Measurements from ENCODE around the gene SCARF2. TPM values are rescaled to one million over a fixed set of nuclear protein-coding genes. Genes with fewer than 3 reads are reported as not detected.

Gene SCARF2
- total and polyA plus RNA-seq, 2 donors (not counting 1 experiment from before 2014, with no cell fraction given): 0.86 to 1.3 TPM

DNA sequence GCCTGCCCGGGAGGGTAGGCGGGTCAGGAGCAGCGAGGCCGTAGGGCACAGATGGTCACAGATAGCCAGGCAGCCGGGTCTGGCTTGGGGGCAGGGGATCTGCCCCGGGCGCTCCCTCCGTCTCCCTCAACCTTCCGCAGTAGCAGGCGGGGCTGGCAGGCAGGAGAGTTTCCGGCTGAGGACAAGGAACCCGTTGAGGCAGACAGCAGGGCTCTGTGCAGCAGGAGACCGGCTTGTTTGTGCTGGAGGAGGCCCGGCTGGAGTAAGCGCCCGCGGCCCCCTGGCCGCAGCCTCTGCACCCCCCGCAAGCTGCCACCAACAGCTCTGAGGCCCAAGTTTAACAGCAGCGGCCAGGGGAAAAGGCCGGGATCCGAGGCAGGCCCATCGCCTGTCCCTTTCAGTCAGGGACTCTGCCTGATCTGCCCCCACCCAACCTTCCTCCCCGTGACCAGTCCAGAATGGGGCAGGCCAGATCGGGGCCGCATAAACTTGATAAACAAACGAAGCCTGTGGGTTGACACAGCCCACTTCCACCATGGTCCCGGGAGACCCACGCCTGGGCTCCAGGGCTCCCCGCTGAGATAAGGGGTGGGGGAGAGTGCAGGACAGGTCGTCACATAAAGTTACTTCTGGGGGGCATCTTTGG lies 13.6 kb downstream of the SCARF2 start:
- POLR2A ChIA-PET: no interaction called here

More for the DNA sequence above, 13.6 kb downstream of the SCARF2 start:
- TF ChIP-seq, protein P1, sequence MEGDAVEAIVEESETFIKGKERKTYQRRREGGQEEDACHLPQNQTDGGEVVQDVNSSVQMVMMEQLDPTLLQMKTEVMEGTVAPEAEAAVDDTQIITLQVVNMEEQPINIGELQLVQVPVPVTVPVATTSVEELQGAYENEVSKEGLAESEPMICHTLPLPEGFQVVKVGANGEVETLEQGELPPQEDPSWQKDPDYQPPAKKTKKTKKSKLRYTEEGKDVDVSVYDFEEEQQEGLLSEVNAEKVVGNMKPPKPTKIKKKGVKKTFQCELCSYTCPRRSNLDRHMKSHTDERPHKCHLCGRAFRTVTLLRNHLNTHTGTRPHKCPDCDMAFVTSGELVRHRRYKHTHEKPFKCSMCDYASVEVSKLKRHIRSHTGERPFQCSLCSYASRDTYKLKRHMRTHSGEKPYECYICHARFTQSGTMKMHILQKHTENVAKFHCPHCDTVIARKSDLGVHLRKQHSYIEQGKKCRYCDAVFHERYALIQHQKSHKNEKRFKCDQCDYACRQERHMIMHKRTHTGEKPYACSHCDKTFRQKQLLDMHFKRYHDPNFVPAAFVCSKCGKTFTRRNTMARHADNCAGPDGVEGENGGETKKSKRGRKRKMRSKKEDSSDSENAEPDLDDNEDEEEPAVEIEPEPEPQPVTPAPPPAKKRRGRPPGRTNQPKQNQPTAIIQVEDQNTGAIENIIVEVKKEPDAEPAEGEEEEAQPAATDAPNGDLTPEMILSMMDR (IDR thresholded peaks at IDR 0.05): no peak
- no peak for TF ChIP-seq EZH2 (IDR thresholded peaks at IDR 0.05; ENCODE audit: borderline replicate concordance, insufficient read depth, low read depth, low read length, poor library complexity, severe bottlenecking)
- Histone ChIP-seq H3K27ac (ENCODE audit: low read length in 2 of 2) (no peak overlapping the region), H3K36me3 (replicated peaks in 1 of 2; ENCODE audit: control extremely low read depth in 1 of 2, control insufficient read depth in 1 of 2, extremely low read depth in 1 of 2, insufficient read depth in 2 of 2, low read length in 1 of 2) (no peaks in the 10 kb centered on the region), H4K20me1 (ENCODE audit: control insufficient read depth, insufficient read depth, low read length, poor library complexity, severe bottlenecking) (no peaks in the 10 kb centered on the region), H3K9me3 (ENCODE audit: control extremely low read depth in 1 of 3, control insufficient read depth in 2 of 3, insufficient read depth in 1 of 3, low read length in 2 of 3) (peaks cover 0 to 5% (median 0%) of the 10 kb centered on the region in 3 donors), H3K27me3 (replicated peaks in 1 of 4; ENCODE audit: control extremely low read depth in 1 of 4, control insufficient read depth in 3 of 4, insufficient read depth in 4 of 4, low read length in 3 of 4) (peaks cover 0 to 50% (median 19%) of the 10 kb centered on the region in 4 experiments), H3K4me3 (ENCODE audit: control extremely low read depth in 1 of 5, extremely low read depth in 1 of 5, insufficient read depth in 1 of 5, low read depth in 2 of 5, low read length in 4 of 5) (no peak overlapping the region), H2AFZ (ENCODE audit: insufficient read depth, low read depth, low read length, poor library complexity, severe bottlenecking) (no peak overlapping the region), H3K79me2 (ENCODE audit: control insufficient read depth, insufficient read depth, low read length) (no peaks in the 10 kb centered on the region), H3K4me2 (replicated peaks; ENCODE audit: low read depth, low read length, poor library complexity, severe bottlenecking) (no peak overlapping the region), H3K4me1 (ENCODE audit: control insufficient read depth in 2 of 2, insufficient read depth in 2 of 2, low read length in 2 of 2) (peaks cover 12 to 23% of the 10 kb centered on the region in 2 donors), H3K9ac (ENCODE audit: low read length) (no peak overlapping the region)
- ATAC-seq (ENCODE audit: low read depth) (no peak), DNase-seq (no peak)
- Mint-ChIP-seq H3K4me1 (peaks cover 9% of the 10 kb centered on the region), H3K27ac (no peak overlapping the region), H3K4me3 (no peak overlapping the region), H3K27me3 (peaks cover 30% of the 10 kb centered on the region), H3K9me3 (ENCODE audit: insufficient read depth) (no peaks in the 10 kb centered on the region)
- intact Hi-C loops (cut with micrococcal nuclease): no loop called here
- CTCF ChIA-PET: no interaction called here
- 69% methylated on average over 28 of the region's 31 CpGs for WGBS (ENCODE audit: insufficient coverage)

All from B cell (primary cell).